DMS 273 treated with DMSO at 0.1 percent for 48 hours (cell line): ENCODE data around the gene LRRC52.
"Not testable (repeated sequence)": the region's sequence is repeated elsewhere in the genome, so short reads cannot be mapped to it uniquely, and the experiment has no call there.

Experiments used
- DNase-seq: peaks from one replicate; lab custom pipeline; 2025; lab: John Stamatoyannopoulos, UW

Gene LRRC52

DNA sequence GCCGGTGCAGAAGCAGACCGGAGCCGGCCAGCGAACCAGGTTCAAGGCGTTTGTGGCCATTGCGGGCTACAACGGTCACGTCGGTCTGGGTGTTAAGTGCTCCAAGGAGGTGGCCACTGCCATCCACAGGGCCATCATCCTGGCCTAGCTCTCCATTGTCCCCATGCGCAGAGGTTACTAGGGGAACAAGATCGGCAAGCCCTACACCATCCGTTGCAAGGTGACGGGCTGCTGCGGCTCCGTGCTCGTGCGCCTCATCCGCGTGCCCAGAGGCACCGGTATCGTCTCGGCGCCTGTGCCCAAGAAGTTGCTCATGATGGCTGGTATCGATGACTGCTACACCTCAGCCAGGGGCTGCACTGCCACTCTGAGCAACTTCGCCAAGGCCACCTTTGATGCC lies 38.1 kb downstream of the LRRC52 start:
- DNase-seq: no peak

DNA sequence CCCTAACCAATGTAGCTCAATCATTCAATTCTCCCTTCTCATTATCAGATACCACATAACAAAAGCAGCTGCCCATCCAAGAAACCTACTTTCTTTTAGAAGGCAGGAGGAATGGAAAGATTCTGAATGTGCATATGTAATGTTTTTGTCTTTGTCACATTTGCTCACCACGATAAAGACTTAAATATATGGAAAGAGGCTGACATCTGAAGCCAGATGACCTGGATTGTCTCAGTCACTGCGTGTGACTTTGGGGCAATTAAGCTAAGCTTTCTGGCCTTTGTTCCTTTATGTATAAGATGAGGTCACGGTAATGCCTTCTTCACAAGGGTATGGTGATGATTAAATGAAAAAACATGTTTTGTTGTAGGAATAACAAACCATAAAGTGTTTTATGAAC lies 42.6 kb downstream of the LRRC52 start:
- DNase-seq: no peak

DNA sequence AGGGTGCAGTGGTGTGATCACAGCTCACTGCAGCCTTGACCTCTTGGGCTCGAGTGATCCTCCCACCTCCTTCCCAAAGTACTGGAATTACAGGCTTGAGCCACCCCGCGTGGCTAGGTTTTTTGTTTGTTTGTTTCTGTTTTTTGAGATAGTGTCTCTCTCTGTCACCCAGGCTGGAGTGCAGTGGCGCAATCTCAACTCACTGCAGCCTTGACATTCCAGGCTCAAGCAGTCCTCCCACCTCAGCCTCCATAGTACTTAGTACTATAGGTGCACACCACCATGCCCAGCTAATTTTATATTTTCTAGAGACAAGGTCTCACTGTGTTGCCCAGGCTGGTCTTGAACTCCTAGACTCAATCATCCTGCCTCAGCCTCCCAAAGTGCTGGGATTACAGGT lies 47.6 kb downstream of the LRRC52 start:
- DNase-seq: not testable (repeated sequence)

DNA sequence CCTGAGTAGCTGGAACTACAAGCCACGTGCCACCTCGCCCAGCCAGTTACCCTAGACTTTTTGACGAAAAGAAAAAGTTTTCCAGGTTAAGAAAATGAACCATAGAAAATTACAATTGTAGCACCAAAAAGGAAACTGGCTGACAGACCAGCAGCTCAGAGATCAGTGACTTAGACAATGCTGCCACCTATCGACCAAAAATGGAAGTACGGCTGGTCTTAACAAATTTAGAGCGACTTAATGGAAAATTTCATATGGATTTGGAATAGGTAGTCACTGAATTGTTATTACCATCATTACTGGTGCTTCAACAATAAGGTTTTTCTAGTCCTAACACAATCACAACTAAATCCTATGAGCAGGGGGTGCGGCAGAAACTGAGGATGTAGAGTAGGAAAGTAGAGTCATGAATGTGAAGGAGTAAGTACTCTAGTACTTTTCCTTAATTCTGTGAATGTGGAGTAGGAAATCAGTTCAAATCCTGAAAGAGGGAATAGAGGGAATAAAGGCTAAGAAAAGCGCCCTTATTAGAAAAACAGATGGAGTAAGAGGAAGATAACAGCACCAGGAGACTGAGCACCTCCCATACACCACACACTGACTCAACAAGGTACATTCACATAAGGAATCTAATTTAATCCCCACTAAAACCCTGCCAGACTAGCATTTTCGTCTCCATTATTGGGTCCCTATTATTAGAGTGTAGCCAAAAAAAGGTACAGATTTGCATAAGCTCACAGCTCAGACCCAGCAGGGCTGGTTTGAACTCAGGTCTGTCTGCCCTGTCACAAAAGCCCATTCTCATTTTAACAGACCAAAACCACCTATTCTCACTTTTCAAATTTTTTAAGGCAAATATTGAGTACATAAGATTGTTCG lies 49.4 kb downstream of the LRRC52 start:
- no peak for DNase-seq

DNA sequence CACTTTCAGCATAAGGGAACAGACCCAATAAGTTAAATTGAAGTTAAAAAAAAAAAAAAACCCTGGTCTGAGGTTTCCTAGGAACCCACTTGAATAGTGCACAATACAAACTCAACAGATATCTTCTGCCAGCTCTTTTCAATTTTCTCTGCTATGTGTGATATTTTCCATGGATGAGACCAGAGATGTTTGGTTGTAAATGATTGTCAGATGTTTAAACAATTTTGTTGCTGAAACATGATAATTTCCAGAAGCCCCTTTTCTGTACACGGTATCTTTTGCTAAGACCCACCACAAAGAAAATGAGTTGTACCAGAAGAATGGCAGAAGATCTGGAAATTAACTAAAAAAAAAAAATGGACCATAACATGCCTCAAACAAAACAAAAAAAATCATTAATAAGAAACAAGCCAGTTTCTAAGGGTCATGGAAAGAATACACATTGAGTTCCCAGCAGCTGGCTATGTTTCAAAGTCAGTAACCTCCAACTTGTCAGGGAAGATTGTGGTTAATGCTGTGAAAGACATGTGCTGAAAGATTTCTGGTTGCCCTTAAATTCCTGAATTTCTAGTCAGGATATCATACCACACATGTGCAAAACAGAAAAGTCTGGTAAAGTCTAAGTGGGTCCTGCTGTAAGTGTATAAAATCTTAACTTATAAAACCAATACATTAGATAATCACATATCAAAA lies 51.6 kb downstream of the LRRC52 start:
- DNase-seq: no peak

DNA sequence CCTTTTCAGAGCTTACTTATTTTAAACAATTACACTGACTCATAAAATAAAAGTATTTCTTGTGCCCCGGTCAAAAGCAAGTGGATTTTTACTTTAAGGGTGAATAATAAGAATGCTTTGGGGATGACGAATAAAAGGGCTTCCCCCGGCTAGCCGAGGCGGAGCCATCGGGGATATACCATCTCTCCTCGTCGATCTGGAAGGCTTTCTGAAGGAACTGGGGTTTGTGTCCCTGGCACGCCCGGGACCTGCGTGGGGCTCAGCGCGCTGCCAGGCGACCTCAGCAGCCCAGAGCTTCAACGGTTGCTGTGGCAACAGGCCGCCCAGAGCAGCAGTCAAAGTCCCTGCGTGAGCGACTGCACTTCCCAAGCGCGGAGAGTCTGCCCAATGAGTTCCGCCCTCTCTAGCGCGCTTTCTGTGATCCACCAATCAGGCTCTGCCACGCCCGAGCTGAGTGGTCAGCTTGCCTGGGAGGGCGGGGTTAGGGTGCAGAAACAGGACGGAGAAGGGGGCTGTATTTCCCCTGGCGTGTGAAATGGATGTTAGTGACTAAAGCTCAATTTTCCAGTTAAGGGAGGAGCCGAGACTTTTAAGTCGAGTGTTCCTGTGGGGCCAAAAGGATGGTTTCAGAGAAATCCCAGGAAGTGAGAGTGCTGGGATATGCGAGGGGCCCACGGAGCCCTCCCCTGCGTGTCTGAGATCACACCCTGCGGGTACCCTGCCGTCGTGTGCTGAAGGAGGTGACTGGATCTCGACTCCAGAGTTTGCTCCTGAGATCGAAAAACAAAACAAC lies 54.3 kb downstream of the LRRC52 start:
- DNase-seq: peak; percentile 86

DNA sequence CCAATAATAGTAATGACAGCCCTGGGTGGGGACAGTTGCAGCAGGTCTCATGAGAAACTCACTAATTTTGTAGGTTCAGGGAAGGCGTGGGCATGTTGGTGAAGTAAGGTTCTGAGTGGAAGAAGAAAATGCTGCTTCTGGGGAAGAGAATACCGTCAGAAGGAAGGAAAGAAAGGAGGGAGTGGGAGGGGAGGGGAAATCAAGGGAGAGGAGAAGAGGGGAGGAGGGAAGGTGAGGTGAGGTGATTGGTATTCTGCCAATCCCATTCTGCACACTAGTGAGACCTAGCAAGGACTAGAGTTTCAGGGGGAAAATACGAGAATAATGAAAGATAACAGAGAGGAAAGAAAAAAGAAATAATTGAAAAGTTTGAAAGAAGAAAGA lies 54.9 kb downstream of the LRRC52 start:
- DNase-seq: no peak

DNA sequence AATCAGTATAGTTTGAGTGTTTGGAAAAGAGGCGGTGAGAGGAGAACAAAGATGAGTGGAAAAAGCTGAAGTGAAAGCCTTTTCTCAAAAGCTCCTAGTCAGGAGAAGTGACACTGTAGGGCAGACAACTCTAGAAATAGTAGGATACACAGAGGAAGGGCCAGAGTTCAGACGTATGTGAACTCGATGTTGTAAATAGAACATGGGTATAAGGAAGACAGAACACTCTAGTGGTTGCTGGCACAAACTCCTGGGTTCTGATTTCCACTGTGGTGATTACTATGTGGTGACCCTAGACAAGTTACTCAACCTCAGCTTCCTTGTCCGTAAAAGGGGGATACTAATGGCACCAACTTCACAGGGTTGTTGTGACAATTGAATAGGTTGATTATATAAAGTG lies 57.0 kb downstream of the LRRC52 start:
- no peak for DNase-seq

DNA sequence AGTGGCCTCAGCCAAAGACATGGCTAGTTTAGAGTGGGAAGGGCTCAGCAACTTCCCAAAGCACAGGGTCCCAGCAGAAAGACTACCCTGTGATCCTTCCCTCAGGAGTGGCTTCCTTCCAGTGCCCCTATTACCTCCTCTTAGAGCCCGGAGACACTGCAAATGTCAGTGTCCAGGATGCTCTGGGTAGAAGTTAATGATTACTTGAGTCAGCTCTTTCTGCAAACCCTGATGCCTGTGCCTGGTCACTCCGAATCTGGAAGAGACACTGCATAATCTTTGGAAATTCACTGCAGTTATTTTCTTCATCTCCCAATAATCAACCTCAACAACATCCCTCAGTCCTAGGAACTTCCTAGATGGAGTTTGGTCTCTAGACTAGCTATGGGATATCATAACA lies 60.0 kb downstream of the LRRC52 start:
- no peak for DNase-seq

DNA sequence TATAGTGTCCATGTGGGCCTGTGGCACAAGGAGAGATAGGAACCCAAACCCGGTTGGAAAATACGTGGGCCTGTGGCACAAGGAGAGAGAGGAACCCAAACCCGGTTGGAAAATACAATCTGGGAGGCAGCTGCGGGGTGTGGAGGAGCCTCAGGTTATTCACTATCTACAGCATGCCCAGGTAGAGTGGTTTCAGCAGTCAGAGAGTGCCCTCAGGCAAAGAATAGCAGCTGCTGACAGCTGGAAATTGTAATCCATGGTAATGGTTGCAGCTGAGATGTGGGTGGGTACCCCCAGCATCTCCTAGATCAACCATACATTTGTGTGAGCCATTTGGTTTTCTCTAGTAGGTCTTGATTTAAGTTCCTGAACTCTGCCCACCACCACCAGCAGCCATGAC lies 61.4 kb downstream of the LRRC52 start:
- no peak for DNase-seq

DNA sequence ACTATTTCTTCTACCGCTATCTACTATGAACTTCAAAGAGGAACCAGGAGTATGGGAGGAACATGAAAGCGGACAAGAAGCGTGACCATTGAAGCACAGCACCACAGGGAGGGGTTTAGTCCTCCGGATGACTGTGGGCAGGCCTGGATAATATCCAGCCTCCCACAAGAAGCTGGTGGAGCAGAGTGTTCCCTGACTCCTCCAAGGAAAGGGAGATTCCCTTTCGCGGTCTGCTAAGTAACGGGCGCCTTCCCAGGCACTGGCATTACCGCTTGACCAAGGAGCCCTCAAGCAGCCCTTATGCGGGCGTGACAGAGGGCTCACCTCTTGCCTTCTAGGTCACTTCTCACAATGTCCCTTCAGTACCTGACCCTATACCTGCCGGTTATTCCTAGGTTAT lies 62.9 kb downstream of the LRRC52 start:
- DNase-seq: not testable (repeated sequence)

DNA sequence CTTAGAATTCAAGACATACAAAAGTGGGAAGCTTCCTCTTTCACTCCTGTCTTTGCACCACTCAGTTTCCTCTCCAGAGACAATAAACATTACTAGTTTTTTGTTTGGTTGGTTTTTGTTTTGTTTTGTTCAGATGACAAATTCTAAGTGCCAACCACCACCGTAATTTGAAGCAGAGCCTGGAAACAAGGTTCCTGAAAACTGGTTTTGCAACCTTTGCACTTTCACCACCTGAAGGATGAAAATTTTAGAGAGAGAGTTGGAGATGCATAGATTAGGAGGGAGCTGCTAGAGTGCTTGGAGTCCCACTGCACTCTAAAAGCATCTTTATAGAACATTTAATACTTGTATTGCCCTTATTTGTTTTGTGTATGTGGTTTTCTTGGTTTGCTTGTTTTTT lies 67.1 kb downstream of the LRRC52 start:
- no peak for DNase-seq

DNA sequence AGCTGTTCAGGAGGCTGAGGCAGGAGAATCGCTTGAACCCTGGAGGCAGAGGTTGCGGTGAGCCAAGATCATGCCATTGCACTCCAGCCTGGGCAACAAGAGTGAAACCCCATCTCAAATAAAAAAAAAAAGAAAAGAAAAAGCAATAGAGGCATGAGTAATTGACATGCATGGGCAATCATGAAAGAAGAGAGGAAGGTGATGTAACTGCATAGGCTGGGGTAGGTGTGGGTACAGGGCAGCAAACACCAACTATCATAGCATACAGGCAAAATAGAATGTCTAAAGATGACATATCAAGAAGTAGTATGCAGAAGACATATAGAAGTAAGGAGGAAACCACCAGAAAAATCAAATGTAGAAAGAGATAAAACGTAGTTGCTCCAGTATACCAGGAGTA lies 68.3 kb downstream of the LRRC52 start:
- DNase-seq: no peak
